NCI-H1105 treated with DMSO at 0.1 percent for 48 hours (cell line): ENCODE results near the gene MAML3.

Source experiments
- DNase-seq: peaks from one replicate; lab custom pipeline; 2025; lab: John Stamatoyannopoulos, UW

Gene MAML3

DNA sequence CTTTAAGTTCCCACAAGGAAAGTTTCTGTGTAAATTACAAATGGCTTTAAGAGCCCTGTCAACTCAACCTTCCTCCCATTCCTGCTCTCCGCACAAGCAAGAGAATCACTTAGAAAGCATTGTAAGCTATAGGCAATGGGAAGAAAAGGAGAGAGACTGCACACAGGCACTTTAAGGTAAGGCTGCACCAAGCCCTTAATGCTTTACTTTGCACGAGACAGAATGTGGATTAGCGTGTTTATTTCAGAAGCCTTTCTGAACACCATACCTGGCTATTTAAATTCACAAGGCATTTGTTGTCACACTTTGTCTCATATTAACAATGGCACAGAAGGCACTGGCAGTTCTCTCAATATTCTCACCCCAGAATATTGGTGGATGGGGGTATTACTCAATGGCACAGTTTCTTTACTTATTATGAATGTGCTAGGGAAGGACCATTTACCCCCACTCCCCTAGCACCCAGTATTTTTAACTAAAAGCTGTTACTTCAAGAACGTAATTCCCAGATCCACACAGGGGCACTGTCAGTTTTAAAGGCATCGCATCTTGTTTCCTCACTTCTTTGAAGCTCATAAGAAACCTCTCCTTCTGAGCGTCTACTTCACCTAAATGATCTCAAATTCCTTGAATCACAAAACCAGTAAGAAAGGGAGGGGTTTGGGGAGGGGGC is 150.0 kb downstream of the MAML3 start:
- DNase-seq = peak; percentile 22

DNA sequence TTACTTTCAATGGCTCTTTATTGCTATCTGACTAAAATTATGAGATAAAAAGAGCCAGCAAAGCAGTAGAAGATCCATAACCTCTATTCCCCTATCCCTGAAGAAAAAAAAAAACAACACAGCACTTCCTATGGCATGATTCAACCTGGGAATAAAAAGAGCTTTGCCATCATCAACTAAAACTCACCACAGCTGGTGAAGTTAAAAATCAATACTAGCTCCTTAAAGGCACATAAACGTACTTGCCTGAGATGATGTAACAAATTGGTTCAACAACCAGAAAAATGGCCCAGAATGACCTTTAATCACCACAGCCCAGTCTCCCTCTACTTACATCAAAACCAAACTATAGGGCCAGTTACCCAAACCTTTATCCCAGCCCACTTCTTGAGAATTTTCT is 153.8 kb downstream of the MAML3 start:
- no peak for DNase-seq

DNA sequence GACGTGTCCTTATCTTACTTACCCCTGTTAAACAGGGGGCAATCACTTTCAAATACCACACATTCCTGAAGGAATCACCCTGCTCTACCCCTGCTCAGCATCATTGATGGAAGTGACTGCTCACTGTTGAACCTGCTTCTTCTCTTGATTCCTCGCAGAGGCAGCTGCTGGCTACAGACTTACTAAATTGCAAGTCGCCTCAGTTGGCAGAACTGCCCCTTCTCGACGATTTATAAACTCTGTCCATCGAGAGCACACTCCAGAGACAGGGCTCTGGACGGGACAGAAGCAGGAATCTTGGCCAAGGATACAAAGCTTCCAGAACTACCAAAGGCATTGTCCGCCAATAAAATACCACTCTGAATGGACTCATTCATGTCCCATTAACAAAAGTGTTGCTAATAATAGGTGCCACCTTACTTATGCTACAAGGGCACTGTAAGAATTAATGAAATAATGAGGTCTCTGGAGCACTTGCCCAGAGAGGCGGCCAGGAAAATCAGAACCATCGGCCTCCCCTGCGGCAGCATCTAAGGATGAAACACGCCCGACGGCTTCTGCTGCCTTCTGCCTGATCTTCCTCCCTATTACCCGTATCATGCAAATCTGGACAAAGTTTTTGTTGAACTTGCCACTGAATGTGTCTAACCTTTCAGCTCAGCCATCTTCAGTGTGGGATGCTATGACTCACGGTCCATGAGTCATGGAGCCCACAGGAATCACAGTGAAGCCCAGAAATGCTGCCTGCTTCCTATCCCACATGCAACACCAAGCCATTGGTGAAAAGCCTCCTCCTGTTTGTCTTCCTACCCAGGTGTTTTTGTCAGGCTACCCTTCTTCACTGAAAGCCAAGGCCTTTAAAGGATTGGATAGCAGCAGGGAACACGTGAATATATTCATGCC is 164.9 kb downstream of the MAML3 start:
- DNase-seq = no peak

DNA sequence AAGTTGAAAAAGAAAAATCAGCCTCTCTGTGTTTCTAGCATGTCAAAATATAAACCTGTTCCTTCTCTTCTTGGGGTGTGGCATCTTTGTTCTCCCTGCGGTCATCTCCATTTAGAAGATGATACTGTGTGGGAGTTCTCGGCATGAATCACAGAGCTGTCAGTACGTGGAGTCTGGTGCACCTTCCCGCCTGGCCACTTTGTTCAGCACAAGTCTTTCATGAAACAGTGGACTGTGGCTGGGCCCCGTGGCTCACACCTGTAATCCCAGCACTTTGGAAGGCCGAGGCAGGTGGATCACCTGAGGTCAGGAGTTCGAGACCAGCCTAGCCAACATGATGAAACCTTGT is 166.5 kb downstream of the MAML3 start:
- DNase-seq = no peak

DNA sequence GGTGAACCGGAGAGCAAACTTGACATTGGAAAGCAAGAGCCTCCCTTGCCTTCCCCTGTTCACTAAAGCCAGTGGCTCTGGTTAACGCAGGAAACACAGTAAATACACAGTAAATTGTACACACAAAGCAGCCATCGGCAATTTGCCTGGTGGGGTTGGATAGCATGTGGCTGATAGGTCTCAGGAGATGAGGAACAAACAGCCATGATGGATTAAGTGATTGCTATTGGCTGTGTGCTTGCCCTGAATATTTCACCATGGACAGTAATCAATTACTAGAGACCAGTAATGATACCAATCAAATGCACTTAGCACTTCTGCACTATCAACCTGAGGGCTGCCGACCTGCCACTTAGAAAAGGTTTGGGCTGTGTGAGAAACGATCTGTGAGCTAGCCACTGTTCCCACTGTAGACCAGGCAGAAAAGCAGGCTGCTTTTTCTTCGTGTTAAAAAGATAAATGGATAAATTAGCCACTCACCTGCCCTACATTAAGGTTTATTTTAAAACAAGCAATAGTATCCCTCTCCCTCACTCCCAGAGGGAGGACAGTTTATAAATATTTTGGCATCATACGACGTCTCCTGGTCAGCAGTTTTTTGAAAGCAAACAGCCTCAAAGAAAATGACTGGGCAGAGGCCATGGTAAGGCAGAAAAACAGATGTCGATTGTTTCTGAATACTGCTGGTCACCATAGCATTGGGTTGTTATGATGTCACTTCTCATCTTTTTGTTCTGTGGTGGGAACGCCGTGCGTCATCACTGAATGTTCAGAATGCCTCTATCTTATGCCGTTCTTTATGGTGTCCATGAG is 167.1 kb downstream of the MAML3 start:
- no peak for DNase-seq

DNA sequence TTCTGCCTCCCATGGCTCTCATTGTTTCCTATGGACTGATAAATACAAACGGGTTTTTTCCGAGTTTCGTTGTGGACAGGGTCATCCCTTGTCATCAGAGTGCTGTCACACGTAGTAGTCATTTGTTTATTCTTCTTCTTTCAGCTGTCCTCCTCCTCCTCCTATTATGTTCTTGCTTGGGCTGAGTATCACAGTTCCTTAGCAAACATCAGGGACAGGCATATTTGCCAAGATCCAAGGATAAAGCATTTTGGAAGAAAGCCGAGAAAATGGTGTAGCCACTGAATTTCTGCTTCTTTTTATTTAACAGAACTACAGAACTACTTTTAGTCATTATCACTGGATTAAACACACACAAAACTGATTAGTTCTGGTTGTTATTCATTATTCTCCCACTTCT is 167.9 kb downstream of the MAML3 start:
- DNase-seq = no peak

DNA sequence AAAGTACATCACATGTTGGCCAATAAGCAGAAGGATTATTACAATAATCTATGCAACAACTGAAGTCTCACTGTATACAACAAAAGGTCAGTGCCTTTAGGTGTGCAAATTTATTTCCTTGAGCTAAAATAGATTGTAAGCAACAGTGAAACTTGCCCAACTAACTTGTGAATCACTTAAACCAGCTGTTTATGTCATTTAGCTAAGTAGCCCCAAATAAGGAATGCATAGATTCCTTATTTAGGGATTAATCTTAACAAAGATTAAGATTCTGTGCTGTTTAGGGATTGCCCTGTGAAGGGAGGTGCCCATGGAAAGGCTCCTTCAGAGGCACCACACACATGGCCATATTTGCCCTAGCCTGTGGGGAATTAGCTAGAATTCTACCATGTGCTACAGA is 168.6 kb downstream of the MAML3 start:
- no peak for DNase-seq

DNA sequence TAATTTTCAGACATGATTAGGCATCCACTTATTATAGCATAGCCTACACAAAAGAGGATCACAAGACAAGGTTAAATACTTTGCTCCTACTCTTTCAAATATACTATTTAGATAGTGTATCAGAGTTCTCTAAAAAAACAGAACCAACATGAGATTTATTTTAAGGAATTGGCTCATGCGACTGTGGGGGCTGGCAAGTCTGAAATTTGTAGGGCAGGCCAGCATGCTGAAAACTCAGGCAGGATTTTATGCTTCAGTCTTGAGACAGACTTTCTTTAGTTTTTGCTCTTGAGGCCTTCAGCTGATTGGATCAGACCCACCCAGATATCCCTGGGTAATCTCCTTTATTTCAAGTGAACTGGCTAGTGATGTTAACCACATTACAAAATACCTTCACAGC is 169.5 kb downstream of the MAML3 start:
- DNase-seq = no peak

DNA sequence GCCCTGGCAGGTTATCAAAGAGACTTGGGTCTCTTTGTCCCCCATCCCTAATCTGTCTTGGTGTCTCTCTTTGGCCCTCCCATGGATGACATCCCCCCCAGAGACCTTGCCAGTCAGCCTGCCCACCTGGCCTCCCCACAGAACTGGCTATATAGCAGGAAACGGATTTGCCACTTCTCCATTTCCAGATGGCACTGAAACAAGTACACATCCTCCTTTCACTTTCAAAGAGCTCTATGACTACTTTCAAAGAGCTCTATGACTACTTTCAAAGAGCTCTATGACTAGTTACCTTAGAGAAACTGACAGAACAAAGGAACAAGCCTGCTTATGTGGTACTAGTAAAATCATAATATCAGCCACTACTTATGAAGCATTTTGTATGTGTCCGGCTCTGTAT is 175.3 kb downstream of the MAML3 start:
- DNase-seq = no peak

DNA sequence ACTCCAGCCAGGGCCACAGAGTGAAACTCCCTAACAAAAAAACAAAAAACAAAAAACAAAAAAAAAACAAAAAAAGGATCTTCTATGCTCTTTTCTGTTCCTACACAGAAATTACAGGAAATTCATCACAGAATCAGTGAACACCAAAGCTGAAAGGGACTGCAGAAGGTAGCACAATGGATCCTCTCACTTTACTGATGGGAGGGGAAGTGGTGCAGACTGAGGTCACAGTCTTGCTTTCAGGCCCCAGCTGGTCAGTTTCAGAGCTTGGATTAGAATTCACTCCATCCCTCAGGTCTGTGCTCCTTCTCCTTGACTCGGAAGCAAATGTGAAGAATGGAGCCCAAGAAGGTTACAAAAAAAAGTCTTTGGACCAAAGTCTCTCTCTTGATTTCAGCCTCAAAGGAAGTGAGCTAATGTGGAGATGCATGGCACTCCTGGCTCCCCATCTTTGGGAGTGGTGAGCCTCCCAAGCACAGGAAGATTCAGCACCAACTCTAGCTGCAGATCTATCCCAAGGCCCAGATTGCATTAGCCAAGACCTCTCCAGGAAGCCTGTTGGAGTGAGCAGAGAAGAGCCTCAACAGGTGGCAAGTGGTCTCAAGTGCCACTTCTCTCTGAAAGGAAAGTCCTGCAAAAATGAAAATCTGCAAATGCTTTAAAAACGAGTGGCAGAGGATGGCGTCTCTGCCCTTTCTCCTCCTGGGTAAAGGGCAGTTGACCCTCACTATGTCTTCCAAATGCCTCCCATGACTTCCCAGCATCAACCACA is 176.0 kb downstream of the MAML3 start:
- DNase-seq = no peak

DNA sequence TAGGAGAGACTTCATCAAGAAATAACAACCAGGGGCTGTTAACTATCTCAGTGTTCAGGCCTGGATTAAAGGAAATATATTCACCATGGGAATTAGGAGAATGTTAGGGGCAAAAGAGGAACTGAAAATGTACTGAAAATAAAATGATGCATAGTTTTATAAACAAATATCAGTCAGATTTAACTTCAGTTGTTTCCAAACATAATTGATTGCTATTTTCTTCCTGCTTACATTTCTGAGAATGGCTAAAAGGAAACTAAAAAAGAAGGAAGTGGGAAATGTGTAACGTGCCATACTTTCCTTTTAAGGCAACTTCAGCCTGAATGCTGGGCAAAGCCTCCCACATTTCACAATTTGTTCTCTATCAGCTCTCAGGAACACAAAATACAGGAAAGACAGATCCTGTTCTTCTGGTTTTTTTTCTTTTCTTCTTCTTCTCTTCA is 178.1 kb downstream of the MAML3 start:
- no peak for DNase-seq

DNA sequence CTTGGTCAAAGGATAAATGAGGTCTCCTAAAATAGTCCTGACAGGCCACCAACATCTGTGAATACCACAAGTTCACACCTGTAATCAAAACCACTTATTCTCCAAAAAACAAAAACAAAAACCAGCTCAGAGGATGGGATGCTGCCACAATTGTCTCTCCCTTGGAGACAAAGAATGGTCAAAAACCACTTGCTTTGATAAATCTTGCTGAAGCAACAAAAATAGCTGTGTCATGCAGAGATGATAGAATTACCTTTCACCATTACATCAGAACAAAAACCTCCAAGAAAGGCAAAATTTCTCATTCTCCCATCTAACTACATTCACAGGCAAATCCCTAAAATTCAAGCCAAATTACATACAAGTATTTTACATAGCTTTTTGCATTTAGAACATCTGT is 180.4 kb downstream of the MAML3 start:
- DNase-seq = no peak

DNA sequence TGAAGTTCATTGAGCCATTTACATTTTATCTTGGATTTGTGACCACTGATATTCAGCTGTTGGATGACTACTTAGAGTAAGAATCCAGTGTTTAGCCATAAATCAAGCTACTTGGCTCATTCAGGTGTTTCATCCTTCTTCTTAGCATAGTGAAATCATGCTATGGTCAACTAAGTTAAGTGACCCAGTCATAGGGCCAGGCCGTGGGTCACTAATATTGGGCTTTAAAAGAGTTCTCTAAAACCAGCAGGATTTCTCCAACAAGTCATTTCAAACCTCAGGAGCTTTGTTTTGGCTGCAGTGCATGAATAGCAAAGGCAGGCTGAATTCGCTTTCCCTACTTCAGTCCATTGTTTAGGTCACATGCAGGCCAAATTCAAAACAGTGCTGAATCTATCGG is 181.0 kb downstream of the MAML3 start:
- no peak for DNase-seq

DNA sequence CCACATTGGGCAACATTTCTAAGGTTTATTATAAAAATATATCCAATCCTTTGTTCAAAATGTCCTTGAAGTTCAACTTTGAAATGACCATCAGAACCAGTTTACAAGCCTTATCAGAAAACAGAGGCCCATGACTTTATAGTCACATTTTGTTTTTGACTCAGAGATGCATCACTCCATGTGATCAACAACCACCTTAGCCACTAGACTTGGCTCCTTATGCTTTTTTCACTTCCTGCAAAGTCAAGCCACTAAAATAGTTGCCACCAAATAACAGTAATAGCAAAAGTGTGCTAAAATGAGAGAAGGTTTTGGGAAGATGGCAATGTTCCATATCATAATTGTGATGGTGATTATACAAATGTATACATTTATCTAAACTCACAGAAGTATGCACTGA is 181.7 kb downstream of the MAML3 start:
- no peak for DNase-seq

DNA sequence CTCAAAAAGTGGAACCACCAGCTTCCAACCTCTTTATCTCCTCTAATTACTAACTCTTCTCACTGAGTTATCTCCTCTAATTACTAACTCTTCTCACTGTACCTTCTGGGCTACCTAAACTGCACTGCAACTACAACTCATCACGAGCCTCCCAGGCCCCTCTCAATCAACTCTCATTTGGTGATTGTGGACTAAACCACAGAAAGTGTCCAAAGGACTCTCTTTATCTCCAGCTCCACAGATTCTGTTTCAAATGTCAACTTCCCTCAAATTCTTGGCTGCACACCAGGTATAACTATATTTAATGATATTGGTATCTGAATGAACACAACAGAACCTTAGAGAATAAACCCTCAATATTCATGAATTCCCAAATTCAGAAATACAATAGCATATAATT is 182.9 kb downstream of the MAML3 start:
- no peak for DNase-seq

DNA sequence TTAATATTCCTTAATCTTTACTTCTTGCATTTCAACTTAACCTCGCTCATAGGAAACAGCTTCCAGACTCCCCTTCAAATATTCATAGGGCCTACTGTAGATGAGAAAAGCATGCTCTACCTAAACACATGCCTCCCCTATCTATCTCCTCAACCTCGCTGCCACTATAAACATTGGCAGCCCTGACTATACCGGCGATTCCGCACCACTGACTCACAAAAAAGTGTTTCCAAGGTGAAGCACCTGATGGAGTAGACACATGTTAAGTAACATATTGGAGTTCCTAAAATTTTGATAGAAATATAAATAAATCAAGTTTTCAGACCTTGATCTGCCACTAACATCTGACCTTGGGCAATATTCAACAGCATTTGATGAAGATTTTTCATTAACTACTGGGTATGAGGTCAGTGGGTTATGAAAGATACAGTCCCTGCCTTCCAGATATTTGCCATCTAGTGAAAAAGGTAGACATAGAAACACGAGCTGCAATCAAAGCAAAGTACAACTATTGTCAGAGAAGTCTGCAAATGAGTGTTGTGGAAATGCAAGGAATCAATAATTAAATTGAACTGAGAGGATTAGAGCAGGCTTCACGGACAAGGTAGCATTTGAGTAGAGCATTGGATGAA is 184.2 kb downstream of the MAML3 start:
- no peak for DNase-seq

DNA sequence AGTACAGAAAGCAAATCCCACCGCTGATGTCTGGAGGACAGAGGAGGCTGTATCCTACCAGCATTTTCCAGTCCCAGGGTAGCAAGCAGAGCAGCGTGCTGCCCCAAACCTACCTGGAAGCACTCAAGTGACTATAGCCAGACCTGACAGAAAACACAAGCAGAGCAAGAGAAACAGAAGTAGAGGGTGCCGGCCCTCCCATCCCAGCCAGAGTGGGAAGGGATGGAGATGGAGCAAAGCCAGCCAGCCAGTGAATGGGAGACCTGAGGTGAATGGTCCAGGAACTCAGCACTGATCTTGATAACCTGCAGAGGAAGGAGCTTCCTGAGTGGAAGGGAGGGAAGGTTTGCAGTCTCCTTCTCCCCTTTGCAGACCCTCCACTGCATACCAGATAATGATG is 185.2 kb downstream of the MAML3 start:
- no peak for DNase-seq

DNA sequence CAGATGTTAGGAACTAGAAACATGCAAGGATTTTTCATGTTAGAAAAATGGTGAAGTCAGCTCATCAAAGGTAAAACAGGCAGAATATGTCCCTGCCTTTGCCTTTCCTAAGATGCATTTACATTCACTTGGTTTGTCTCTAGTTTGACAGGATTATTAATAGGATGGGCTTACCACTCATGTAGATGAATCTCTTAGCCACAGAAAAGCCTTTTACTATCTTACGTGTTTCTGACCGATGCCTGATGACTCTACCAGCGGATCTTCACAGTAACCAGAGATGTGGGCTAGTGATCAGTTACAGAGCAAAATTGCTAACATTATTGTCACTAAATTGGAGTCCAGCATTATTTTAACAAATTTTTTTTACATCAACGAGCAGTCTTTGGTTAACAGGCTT is 187.6 kb downstream of the MAML3 start:
- no peak for DNase-seq

DNA sequence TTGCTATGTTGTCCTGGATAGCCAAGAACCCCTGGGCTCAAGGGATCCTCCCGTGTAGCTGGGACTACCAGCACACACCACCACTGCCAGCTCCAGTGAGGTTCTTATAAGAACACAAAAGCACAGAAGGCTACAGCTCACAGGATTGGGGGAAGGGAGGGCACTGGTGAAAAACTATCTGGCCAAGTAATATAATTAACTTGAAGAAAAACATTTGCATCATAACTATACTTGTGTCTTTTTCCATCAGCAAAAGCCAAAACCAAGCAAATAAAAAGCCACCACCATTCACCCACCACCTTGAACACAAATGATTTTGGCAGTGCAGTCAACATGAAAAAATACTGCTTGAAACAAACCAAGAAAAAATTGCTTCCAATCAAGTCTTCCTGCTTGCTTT is 188.2 kb downstream of the MAML3 start:
- DNase-seq = no peak

DNA sequence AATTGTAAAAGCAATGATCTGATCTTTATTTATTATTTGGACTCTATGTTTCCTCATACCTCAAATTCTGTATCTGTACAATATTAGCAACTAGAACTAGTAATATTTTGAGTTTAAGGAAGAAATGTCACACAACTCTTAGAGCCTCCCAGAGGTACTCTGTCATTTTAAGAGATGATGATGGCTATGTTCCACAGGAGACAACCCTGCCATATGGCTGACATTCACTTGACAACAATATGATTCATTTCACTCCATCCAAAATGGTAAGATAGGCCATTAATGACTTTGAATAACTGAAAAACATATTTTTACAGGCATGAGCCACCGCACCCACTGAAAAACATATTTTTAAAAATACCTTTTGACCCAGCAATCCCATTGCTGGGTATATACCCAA is 190.3 kb downstream of the MAML3 start:
- DNase-seq = no peak

DNA sequence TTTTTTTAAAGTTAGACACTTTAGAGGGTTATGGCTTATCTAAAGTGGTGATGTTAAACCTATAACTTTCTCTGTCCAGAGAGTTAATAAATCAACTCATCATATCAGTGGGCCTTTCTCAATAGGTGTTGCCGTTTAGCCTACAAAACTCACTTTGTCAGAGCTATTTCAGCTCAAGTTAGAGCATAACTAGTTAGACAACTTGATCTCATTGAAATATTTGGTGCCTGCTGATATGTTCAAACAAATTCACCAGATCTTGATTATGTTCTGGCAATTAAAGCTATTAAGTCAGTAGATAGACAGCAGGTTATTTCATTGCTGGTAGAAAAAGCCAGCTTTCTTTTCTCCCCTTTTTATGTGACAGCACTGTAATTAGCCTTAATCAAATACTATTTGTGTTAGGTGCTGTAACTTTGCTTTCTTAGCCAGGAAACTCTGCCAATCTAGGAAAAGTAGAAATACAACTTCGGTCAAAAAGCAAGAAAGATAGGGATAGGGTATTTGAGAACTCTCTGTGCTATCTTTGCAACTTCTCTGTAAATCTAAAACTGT is 191.8 kb downstream of the MAML3 start:
- DNase-seq = peak; percentile 71
